ENCODE data around the gene SH3PXD2A.
"Not testable (repeated sequence)": the region's sequence is repeated elsewhere in the genome, so short reads cannot be mapped to it uniquely, and the experiment has no call there.

Gene SH3PXD2A

DNA sequence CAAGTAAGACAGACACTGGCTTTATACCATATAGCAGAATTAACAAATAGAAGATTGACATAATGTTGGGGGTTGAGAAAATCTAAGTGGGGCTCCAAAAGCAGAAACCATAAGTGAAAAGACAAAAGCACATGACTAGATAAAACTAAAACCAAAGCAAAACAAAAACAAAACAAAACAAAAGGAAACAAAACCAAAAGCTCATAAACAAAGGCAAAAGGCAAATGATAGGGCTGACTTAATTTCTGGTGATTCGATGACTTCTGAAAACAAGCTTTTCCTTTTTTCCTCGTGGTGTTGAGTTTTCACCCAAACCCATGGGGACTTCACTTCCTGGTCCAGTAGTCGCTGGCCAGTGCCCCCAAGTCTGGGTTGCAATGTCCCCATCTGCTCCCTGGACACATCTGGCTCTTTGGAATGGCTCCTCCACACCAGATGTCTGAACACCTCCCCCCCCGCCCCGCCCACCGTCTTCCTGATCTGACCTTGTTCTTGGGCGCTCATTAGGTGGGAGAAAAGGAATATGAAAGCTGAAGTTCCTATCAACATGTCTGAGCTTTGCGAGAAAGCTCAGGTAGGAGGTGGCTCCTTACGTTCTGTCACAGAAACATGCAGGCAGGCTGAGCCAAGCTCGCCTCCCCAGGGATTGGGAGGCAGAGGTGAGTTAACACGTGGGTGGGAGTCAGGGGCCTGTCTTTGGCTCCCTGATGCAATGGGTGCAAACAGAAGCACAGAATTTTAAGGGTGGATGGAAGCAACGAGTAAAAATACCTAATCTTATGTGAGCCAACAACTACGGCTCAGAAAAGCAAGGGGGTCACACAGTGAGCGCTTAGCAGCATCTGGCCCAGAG, 240.8 kb downstream of the SH3PXD2A start:
- TF ChIP-seq, protein P1, sequence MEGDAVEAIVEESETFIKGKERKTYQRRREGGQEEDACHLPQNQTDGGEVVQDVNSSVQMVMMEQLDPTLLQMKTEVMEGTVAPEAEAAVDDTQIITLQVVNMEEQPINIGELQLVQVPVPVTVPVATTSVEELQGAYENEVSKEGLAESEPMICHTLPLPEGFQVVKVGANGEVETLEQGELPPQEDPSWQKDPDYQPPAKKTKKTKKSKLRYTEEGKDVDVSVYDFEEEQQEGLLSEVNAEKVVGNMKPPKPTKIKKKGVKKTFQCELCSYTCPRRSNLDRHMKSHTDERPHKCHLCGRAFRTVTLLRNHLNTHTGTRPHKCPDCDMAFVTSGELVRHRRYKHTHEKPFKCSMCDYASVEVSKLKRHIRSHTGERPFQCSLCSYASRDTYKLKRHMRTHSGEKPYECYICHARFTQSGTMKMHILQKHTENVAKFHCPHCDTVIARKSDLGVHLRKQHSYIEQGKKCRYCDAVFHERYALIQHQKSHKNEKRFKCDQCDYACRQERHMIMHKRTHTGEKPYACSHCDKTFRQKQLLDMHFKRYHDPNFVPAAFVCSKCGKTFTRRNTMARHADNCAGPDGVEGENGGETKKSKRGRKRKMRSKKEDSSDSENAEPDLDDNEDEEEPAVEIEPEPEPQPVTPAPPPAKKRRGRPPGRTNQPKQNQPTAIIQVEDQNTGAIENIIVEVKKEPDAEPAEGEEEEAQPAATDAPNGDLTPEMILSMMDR (conservative IDR thresholded peaks at IDR 0.05): no peak
- no peak for TF ChIP-seq ZFX (IDR thresholded peaks at IDR 0.05)
- no peak overlapping the region for H3K27ac ChIP-seq

DNA sequence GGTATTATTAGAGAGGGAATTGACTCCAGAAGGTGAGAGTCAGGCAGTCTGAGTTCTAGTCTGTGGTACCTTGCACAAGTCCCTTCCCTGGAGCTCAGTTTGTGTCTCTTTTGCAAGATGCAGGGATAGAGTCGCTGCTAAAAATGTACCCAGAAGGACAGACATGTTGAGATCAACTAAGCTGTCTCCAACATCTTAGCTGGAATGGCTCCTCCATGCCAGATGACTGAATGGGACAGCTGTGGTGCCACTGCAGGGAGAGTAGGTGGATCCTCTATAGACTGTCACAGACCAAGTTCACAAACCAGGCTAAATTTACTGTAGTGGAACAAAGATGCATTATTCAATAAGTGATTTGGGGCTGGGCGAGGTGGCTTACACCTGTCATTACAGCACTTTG, 241.8 kb downstream of the SH3PXD2A start:
- no peak overlapping the region for H3K27ac ChIP-seq

DNA sequence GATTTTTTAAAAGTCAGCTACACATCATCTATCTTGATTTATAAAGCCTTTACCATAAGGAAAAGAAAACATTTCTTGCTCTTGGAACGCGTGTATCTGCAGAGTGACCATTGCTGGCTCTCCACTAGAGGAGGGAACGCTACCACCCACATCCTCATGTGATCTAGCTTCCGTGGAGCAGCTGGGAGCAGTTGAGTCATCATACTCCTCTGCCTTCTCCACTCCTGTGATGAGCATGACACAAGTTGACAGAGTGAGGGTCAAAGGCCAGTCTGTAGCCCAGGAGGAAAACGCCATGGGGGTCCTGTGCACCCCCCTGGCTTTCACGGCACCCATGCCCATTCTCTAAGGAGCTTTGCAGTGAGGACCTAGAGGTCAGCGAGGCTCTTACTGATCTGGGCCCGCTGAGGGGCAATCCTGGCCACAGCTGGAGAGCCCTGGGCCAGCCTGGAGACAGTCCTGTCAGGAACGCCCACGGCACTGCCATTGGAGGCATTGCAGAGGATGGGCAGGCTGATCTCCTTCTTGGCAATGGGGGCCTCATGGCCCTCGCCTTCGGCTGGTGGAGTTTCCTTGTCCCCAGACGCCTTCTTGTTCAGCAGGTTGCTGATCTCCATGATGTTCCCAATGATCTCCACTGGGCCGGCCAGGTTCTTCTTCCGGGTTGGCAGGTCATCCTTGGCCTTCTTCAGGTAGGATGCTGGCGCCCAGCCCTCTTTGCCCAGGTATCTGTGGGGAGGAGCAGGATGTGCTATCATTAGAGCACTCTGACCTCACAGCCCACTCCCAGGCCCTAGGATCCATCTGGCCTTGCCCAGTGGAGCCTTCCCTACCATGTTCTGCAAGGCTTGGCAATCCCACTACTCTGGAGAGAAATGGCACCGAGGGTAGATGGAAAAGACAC, 242.7 kb downstream of the SH3PXD2A start:
- no peak overlapping the region for H3K27ac ChIP-seq

More for the DNA sequence above, 241.8 kb downstream of the SH3PXD2A start:
- TF ChIP-seq, protein P1 (conservative IDR thresholded peaks at IDR 0.05): no peak
- no peak for TF ChIP-seq ZFX (IDR thresholded peaks at IDR 0.05)

DNA sequence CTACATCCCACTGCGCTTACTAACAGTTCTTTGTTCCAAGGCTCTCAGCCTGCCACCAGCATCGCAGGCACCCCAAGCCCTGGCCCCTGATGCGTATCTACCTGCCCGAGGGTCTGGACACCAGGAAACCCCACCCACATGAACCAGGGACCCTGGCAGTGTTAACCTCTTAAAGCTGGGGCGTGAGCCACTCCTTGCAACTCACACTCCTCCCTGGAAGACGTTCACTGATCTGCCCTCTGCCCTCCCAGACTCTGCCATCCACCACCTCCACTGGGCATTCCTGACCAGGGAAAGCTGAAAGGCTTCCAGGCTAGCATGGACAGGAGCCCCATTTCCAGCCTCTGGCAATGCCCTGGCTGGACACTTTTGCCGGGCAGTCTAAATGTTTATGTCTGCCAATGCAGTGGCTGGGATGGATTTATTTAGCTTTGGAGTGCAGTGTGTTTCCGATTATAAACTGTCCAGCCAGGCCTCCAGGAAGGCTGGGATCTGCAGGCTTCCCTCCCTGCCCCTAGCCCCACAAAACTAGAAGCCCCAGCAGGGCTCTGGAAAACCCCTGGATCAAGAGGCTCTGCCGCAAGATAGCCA, 244.4 kb downstream of the SH3PXD2A start:
- TF ChIP-seq, protein P1 (conservative IDR thresholded peaks at IDR 0.05): no peak
- no peak for TF ChIP-seq ZFX (IDR thresholded peaks at IDR 0.05)
- H3K27ac ChIP-seq: no peak overlapping the region

More for the DNA sequence above, 242.7 kb downstream of the SH3PXD2A start:
- TF ChIP-seq, protein P1 (conservative IDR thresholded peaks at IDR 0.05): no peak
- TF ChIP-seq ZFX (IDR thresholded peaks at IDR 0.05): no peak

DNA sequence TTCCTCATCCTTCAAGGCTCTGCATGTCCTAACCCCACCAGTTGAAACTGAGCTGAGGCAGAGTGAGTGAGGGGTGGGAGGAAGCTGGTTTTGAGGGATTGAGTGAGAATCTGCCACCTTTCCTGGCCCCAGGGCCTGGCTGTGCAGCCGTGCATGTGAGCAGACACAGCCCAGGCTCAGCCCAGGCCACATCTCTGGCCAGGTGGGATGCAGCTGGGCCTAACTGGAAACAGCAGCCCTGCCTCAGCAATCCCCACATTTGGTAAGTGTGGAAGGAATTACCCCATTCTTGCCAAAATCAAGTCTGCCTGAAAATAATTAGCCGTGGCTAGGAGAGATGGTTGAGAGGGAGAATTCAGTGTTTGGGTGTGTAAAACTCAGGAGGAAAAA, 245.3 kb downstream of the SH3PXD2A start:
- no peak overlapping the region for H3K27ac ChIP-seq
- no peak for TF ChIP-seq ZFX (IDR thresholded peaks at IDR 0.05)
- TF ChIP-seq, protein P1 (conservative IDR thresholded peaks at IDR 0.05): no peak

DNA sequence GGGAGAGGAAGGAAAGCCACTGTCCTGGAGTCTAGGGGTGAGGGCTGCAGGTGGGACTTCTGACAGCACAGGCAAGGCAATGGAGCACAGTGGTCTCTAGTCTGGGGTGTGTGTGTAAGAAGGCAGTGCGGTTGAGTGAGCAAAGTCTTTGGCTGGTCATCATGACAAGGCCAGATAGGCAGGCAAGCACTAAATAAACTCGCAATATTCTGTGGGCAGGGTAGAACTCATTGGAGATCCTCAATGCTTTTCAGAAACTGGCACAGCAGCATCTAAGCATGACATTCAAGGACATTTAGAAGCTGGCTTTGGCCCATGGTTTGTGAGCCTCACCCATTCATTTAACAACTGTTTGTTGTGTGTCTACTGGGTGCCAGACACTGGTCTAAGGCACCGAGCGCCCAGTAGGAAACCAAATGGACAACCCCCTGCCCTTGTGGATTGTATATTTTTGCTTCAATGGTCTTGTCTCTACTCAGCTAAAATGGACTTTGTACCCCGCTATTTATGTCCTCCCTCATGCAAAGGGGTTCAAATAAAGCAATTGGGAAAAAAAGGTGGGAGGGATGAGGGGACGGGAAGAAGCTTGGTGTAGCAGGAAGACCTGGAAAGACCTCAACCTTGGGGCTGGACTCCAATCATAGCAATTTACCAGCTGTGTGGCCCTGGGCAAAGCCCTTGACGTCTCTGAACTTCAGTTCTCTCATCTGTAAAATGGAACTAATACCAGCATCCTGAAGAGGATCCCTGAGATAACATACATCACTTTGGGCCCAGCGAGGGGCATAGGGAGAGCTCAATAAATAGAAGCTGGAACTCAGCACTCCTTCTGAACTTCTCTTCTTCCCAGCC, 245.9 kb downstream of the SH3PXD2A start:
- H3K27ac ChIP-seq: no peak overlapping the region
- TF ChIP-seq ZFX (IDR thresholded peaks at IDR 0.05): no peak
- TF ChIP-seq, protein P1 (conservative IDR thresholded peaks at IDR 0.05): no peak

DNA sequence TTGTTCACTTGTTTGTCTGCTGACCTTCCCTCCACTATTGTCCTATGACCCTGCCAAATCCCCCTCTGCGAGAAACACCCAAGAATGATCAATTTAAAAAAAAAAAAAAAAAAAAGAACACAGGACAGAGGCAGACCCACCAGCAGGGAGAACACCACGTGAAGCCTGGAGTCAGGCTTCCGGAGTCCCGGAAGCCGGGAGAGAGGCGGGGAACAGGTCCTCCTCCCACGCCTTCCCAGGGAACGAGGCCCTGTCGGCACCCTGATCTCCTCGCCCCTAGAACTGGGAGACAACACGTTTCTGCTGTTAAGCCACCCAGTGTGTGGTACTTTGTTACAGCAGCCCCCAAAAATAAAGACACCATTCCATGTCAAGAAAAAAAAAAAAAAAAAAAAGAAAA, 247.3 kb downstream of the SH3PXD2A start:
- not testable (repeated sequence) for H3K27ac ChIP-seq

DNA sequence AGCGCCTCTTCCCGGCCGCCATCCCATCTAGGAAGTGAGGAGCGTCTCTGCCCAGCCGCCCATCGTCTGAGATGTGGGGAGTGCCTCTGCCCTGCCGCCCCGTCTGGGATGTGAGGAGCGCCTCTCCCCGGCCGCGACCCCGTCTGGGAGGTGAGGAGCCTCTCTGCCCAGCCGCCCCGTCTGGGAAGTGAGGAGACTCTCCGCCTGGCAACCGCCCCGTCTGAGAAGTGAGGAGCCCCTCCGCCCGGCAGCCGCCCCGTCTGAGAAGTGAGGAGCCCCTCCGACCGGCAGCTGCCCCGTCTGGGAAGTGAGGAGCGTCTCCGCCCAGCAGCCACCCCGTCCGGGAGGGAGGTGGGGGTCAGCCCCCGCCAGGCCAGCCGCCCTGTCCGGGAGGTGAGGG, 248.3 kb downstream of the SH3PXD2A start:
- not testable (repeated sequence) for H3K27ac ChIP-seq

DNA sequence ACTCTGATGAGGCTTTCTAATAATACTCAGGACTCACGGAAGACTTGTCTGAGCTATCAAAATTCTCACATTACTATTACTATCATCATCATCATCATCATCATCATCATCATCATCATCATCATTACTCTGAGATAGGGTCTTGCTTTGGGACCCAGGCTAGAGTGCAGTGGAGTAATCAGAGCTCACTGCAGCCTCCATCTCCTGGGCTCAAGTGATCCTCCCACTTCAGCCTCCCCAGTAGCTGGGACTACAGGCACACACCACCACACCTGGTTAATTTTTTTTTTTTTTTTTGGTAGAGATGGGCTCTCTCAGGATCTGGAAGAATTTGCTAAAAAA, 249.3 kb downstream of the SH3PXD2A start:
- not testable (repeated sequence) for H3K27ac ChIP-seq

Measured in C4-2B (cell line).